Right lobe of liver (tissue), 4 donors: ENCODE results near the gene CDKN3.
A peak's percentile ranks its signal among the peaks of the same experiment; 100 is the strongest.

Experiments
- CTCF ChIP-seq, 4 donors: fragments of 200-600 bp in 3 of 4; fragments of 450-650 bp in 1 of 4; IDR thresholded peaks; one replicate each; pipeline versions ENCODE4 v1.5.1 to v1.8.0; 2016 to 2022; ENCODE audit warnings: antibody characterized with exemption in 4 of 4, mild to moderate bottlenecking in 2 of 4
- POLR2A ChIP-seq: fragments of 450-650 bp; IDR thresholded peaks from one replicate; pipeline ENCODE4 v1.6.1; 2017; ENCODE audit warnings: antibody characterized with exemption, mild to moderate bottlenecking
- donor health status: DM: no; HTN: no; CAD: no.
- donor health status: DM: no; HTN: no; CAD: no.
- donor health status: DM: no; HTN: yes; CAD: no.

- TF ChIP-seq CTCF (IDR thresholded peaks at IDR 0.05) = peak; percentile 42 to 61 (median 56)
- TF ChIP-seq POLR2A = no peak
Measured at GRCh38 chr14:54420478-54421142, 23.8 kb downstream of the CDKN3 start.
